ENCODE data around the gene COX7B2.

COX7B2 gene

GRCh38 chr4:46945062-46945461 lies 36.0 kb upstream of the COX7B2 start:
- H3K9me3 ChIP-seq (ENCODE audit: control insufficient read depth, low read length): no peaks in the 10 kb centered on the region
- H3K4me1 ChIP-seq: no peaks in the 10 kb centered on the region
- TF ChIP-seq CTCF (IDR thresholded peaks at IDR 0.05): no peak
- H3K36me3 ChIP-seq (ENCODE audit: control insufficient read depth, insufficient read depth, low read length): no peaks in the 10 kb centered on the region
- no peaks in the 10 kb centered on the region for H3K79me2 ChIP-seq
- no peak overlapping the region for H3K9ac ChIP-seq
- H3K27me3 ChIP-seq (ENCODE audit: control insufficient read depth, insufficient read depth, low read length): no peaks in the 10 kb centered on the region
- H3K27ac ChIP-seq: no peak overlapping the region
- H2AFZ ChIP-seq: no peak overlapping the region
- H3K4me3 ChIP-seq (ENCODE audit: low read depth, low read length): no peak overlapping the region
- no peak overlapping the region for H3K4me2 ChIP-seq (ENCODE audit: low read length)

- Histone ChIP-seq H3K79me2 (no peaks in the 10 kb centered on the region), H3K9ac (no peak overlapping the region), H3K4me1 (no peaks in the 10 kb centered on the region), H3K4me2 (ENCODE audit: low read length) (no peak overlapping the region), H3K27ac (no peak overlapping the region), H2AFZ (no peak overlapping the region), H3K27me3 (ENCODE audit: control insufficient read depth, insufficient read depth, low read length) (no peaks in the 10 kb centered on the region), H3K36me3 (ENCODE audit: control insufficient read depth, insufficient read depth, low read length) (no peaks in the 10 kb centered on the region), H3K9me3 (ENCODE audit: control insufficient read depth, low read length) (no peaks in the 10 kb centered on the region), H3K4me3 (ENCODE audit: low read depth, low read length) (no peak overlapping the region)
- no peak for TF ChIP-seq CTCF (IDR thresholded peaks at IDR 0.05)
Observed at GRCh38 chr4:46944345-46944744, 35.3 kb upstream of the COX7B2 start.

- no peak overlapping the region for H3K4me2 ChIP-seq (ENCODE audit: low read length)
- no peak for TF ChIP-seq CTCF (IDR thresholded peaks at IDR 0.05)
- no peak overlapping the region for H3K9ac ChIP-seq
- no peaks in the 10 kb centered on the region for H3K9me3 ChIP-seq (ENCODE audit: control insufficient read depth, low read length)
- H3K79me2 ChIP-seq: no peaks in the 10 kb centered on the region
- H3K27ac ChIP-seq: no peak overlapping the region
- H3K27me3 ChIP-seq (ENCODE audit: control insufficient read depth, insufficient read depth, low read length): no peaks in the 10 kb centered on the region
- no peaks in the 10 kb centered on the region for H3K4me1 ChIP-seq
- no peak overlapping the region for H2AFZ ChIP-seq
- H3K36me3 ChIP-seq (ENCODE audit: control insufficient read depth, insufficient read depth, low read length): no peaks in the 10 kb centered on the region
- no peak overlapping the region for H3K4me3 ChIP-seq (ENCODE audit: low read depth, low read length)
Observed at GRCh38 chr4:46937493-46937892, 28.4 kb upstream of the COX7B2 start.

GRCh38 chr4:46934726-46935125 lies 25.7 kb upstream of the COX7B2 start:
- H3K4me2 ChIP-seq (ENCODE audit: low read length): no peak overlapping the region
- H3K4me1 ChIP-seq: no peaks in the 10 kb centered on the region
- no peaks in the 10 kb centered on the region for H3K27me3 ChIP-seq (ENCODE audit: control insufficient read depth, insufficient read depth, low read length)
- no peak for TF ChIP-seq CTCF (IDR thresholded peaks at IDR 0.05)
- H3K4me3 ChIP-seq (ENCODE audit: low read depth, low read length): no peak overlapping the region
- H2AFZ ChIP-seq: no peak overlapping the region
- no peak overlapping the region for H3K9ac ChIP-seq
- H3K79me2 ChIP-seq: no peaks in the 10 kb centered on the region
- H3K9me3 ChIP-seq (ENCODE audit: control insufficient read depth, low read length): no peaks in the 10 kb centered on the region
- no peaks in the 10 kb centered on the region for H3K36me3 ChIP-seq (ENCODE audit: control insufficient read depth, insufficient read depth, low read length)
- H3K27ac ChIP-seq: no peak overlapping the region

GRCh38 chr4:46933686-46934085 lies 24.6 kb upstream of the COX7B2 start:
- Histone ChIP-seq H2AFZ (no peak overlapping the region), H3K9ac (no peak overlapping the region), H3K79me2 (no peaks in the 10 kb centered on the region), H3K27me3 (ENCODE audit: control insufficient read depth, insufficient read depth, low read length) (no peaks in the 10 kb centered on the region), H3K4me3 (ENCODE audit: low read depth, low read length) (no peak overlapping the region), H3K27ac (no peak overlapping the region), H3K4me1 (no peaks in the 10 kb centered on the region), H3K4me2 (ENCODE audit: low read length) (no peak overlapping the region), H3K36me3 (ENCODE audit: control insufficient read depth, insufficient read depth, low read length) (no peaks in the 10 kb centered on the region), H3K9me3 (ENCODE audit: control insufficient read depth, low read length) (no peaks in the 10 kb centered on the region)
- no peak for TF ChIP-seq CTCF (IDR thresholded peaks at IDR 0.05)

Measured in parathyroid adenoma (tissue), 2 donors.